ENCODE data around the gene HERPUD1.
A peak's percentile ranks its signal among the peaks of the same experiment; 100 is the strongest.

Gene HERPUD1

GRCh38 chr16:56936950-56937349, 5.0 kb downstream of the HERPUD1 start:
- no peak overlapping the region for H3K27ac ChIP-seq (ENCODE audit: low read depth, low read length)
- peaks cover 11% of the 10 kb centered on the region; the same call in 1 of the 2 replicates for H3K4me1 ChIP-seq (ENCODE audit: control insufficient read depth, insufficient read depth, low read length)
- no peak overlapping the region for H3K9ac ChIP-seq (ENCODE audit: low read depth, low read length)
- H3K36me3 ChIP-seq (ENCODE audit: control insufficient read depth, insufficient read depth, low read length): peaks cover 68% of the 10 kb centered on the region
- no peaks in the 10 kb centered on the region for H3K27me3 ChIP-seq (ENCODE audit: control insufficient read depth, insufficient read depth, low read length)
- H3K4me3 ChIP-seq (ENCODE audit: low read depth, low read length): no peak overlapping the region
- H3K9me3 ChIP-seq (ENCODE audit: control insufficient read depth, insufficient read depth, low read length): no peaks in the 10 kb centered on the region

DNA sequence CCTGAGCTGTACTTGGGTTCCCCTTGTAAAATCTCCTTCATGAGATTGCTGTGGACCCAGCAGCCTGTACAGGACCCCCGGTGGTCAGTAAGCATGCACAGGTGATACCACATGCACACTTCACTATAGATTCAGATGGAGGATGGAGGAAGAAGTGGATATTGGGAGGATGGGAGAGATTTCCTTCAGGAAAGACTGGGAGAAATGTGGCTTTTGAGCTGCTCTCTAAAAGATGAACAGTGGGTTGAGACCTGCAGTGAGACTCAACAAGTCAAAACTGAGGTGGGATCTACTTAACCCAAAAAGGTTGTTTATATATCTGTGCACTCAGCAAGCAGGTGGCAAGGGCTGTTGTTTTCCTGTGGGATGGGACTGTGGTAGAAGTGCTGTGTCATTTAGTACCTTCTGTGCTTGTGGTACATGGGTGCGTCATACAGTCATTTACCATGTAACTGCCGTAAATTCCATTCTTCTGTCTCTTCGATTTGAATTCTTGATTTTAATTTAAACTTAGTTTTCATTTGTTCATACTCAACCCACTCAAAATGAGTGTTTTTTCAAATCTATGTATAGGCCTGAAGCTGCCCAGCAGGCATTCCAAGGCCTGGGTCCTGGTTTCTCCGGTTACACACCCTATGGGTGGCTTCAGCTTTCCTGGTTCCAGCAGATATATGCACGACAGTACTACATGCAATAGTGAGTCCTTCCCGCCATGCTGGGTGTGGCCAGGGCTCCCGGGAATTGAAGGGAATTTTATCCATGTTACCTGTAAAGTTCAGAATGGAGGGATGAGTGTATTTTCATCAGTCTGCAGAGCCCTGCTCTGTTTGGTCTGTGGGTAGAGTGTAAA, 6.9 kb downstream of the HERPUD1 start:
- Histone ChIP-seq H3K9me3 (ENCODE audit: control insufficient read depth, insufficient read depth, low read length) (no peaks in the 10 kb centered on the region), H3K27ac (ENCODE audit: low read depth, low read length) (no peak overlapping the region), H3K9ac (ENCODE audit: low read depth, low read length) (no peak overlapping the region), H3K36me3 (ENCODE audit: control insufficient read depth, insufficient read depth, low read length) (peaks cover 87% of the 10 kb centered on the region), H3K4me3 (ENCODE audit: low read depth, low read length) (no peak overlapping the region), H3K4me1 (ENCODE audit: control insufficient read depth, insufficient read depth, low read length) (peaks cover 5% of the 10 kb centered on the region; the same call in 1 of the 2 replicates), H3K27me3 (ENCODE audit: control insufficient read depth, insufficient read depth, low read length) (no peaks in the 10 kb centered on the region)

GRCh38 chr16:56939801-56940200, 7.9 kb downstream of the HERPUD1 start:
- H3K9me3 ChIP-seq (ENCODE audit: control insufficient read depth, insufficient read depth, low read length): no peaks in the 10 kb centered on the region
- H3K27me3 ChIP-seq (ENCODE audit: control insufficient read depth, insufficient read depth, low read length): no peaks in the 10 kb centered on the region
- H3K4me3 ChIP-seq (ENCODE audit: low read depth, low read length): no peak overlapping the region
- H3K36me3 ChIP-seq (ENCODE audit: control insufficient read depth, insufficient read depth, low read length): peaks cover 95% of the 10 kb centered on the region
- no peak overlapping the region for H3K27ac ChIP-seq (ENCODE audit: low read depth, low read length)
- no peaks in the 10 kb centered on the region for H3K4me1 ChIP-seq (ENCODE audit: control insufficient read depth, insufficient read depth, low read length)
- no peak overlapping the region for H3K9ac ChIP-seq (ENCODE audit: low read depth, low read length)

GRCh38 chr16:56941092-56941491, 9.2 kb downstream of the HERPUD1 start:
- H3K9ac ChIP-seq (ENCODE audit: low read depth, low read length): no peak overlapping the region
- no peak overlapping the region for H3K27ac ChIP-seq (ENCODE audit: low read depth, low read length)
- no peaks in the 10 kb centered on the region for H3K4me1 ChIP-seq (ENCODE audit: control insufficient read depth, insufficient read depth, low read length)
- H3K4me3 ChIP-seq (ENCODE audit: low read depth, low read length): no peak overlapping the region
- peaks cover 91% of the 10 kb centered on the region for H3K36me3 ChIP-seq (ENCODE audit: control insufficient read depth, insufficient read depth, low read length)
- no peaks in the 10 kb centered on the region for H3K27me3 ChIP-seq (ENCODE audit: control insufficient read depth, insufficient read depth, low read length)
- H3K9me3 ChIP-seq (ENCODE audit: control insufficient read depth, insufficient read depth, low read length): no peaks in the 10 kb centered on the region

GRCh38 chr16:56941856-56942331, 10.0 kb downstream of the HERPUD1 start:
- H3K36me3 ChIP-seq (ENCODE audit: control insufficient read depth, insufficient read depth, low read length): peaks cover 83% of the 10 kb centered on the region
- no peak overlapping the region for H3K4me3 ChIP-seq (ENCODE audit: low read depth, low read length)
- no peaks in the 10 kb centered on the region for H3K27me3 ChIP-seq (ENCODE audit: control insufficient read depth, insufficient read depth, low read length)
- H3K9ac ChIP-seq (ENCODE audit: low read depth, low read length): no peak overlapping the region
- H3K9me3 ChIP-seq (ENCODE audit: control insufficient read depth, insufficient read depth, low read length): no peaks in the 10 kb centered on the region
- no peaks in the 10 kb centered on the region for H3K4me1 ChIP-seq (ENCODE audit: control insufficient read depth, insufficient read depth, low read length)
- no peak overlapping the region for H3K27ac ChIP-seq (ENCODE audit: low read depth, low read length)

DNA sequence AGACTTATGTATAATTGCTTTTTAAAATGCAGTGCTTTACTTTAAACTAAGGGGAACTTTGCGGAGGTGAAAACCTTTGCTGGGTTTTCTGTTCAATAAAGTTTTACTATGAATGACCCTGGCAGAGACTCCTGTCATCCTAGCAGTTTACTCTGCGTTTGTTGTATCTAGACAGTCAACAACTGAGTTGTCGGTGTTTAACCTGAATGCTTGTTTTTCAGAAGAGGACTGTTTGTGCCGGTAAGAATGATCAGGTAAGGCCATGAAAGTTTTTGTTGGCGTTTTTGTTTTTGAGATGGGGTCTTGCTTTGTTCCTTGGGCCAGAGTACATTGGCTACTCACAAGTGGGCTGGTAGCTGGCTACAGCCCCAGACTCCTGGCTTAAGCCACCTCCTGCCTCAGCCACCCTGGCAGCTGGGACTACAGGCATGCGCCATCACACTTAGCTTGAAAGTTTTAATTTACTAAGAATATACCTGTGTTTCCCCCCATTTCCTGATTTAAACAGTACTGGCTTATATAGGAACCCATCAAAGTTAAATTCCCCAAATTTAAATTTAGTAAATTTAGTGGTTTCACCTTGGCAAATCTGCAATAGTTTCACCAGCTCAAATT, 11.9 kb downstream of the HERPUD1 start:
- Histone ChIP-seq H3K36me3 (ENCODE audit: control insufficient read depth, insufficient read depth, low read length) (peaks cover 65% of the 10 kb centered on the region), H3K4me1 (ENCODE audit: control insufficient read depth, insufficient read depth, low read length) (no peaks in the 10 kb centered on the region), H3K9me3 (ENCODE audit: control insufficient read depth, insufficient read depth, low read length) (no peaks in the 10 kb centered on the region), H3K27ac (ENCODE audit: low read depth, low read length) (no peak overlapping the region), H3K4me3 (ENCODE audit: low read depth, low read length) (no peak overlapping the region), H3K9ac (ENCODE audit: low read depth, low read length) (no peak overlapping the region), H3K27me3 (ENCODE audit: control insufficient read depth, insufficient read depth, low read length) (no peaks in the 10 kb centered on the region)

DNA sequence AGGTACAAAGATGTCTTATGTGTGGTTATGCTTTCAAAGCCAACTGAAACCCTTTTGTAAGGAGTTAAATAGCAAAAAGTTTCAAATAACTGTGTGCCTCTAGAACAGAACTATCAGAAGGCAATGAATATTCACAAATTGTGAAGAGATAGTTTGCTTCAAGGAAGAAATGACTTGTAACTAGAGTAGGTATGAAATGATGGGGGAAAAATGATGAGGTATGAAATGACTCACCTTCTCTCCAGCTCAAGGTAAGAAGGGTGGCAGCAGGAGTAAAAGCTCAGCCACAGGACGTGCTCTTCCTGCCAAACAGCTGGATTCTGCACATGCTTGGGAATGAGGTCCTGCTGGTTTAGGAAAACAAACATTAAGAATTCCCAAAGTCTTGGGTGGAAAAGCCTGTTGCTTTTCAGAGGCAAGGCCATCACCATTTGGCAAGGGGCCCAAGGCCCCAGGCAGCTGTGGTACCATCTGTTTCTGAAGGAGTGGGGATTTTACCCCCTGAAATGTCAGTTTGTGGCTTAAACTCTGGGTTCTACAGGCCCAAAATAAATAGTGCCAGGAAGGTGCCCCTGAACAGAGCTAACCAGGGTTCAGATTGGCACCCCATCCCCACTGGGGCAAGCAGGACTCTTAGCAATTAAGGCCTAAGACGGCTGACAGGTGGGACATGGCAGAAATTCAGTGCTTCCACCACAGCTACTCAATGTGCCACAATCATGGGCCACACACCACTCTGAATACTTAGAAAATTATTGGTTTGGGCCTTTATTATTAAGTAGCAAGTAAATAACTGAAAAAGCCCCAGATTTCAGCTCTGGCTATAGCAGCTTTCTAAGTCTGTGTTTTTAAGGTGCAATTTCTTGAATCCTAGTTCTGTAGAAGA, 13.3 kb downstream of the HERPUD1 start:
- Histone ChIP-seq H3K4me1 (ENCODE audit: control insufficient read depth, insufficient read depth, low read length) (no peaks in the 10 kb centered on the region), H3K9ac (ENCODE audit: low read depth, low read length) (no peak overlapping the region), H3K9me3 (ENCODE audit: control insufficient read depth, insufficient read depth, low read length) (no peaks in the 10 kb centered on the region), H3K36me3 (ENCODE audit: control insufficient read depth, insufficient read depth, low read length) (peaks cover 52% of the 10 kb centered on the region), H3K27ac (ENCODE audit: low read depth, low read length) (peak overlapping the region; percentile 4), H3K27me3 (ENCODE audit: control insufficient read depth, insufficient read depth, low read length) (no peaks in the 10 kb centered on the region), H3K4me3 (ENCODE audit: low read depth, low read length) (no peak overlapping the region)

DNA sequence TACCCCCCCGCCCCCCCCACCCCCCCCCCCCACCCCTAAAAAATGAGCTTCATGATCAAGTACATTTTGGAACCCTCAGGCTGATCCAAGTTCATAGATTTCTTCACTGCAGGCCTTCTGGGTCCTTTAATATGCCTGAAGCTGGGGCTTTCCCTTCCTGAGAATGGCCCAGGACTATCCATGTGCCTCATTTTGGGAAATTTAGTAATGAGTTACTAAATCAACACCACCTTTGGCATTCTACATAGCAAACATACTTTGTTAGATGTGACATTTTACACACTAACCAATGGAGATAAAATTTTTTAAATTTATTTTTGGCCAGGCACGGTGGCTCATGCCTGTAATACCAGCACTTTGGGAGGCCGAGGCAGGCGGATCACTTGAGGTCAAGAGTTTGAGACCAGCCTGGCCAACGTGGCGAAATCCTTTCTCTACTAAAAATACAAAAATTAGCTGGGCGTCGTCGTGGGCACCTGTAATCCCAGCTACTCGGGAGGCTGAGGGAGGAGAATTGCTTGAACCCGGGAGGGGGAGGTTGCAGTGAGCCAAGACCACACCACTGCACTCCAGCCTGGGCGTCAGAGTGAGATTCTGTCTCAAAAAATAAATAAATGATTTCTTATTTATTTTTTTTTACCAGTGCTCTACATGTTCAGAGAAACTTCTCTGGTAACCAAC, 14.0 kb downstream of the HERPUD1 start:
- Histone ChIP-seq H3K4me3 (ENCODE audit: low read depth, low read length) (no peak overlapping the region), H3K36me3 (ENCODE audit: control insufficient read depth, insufficient read depth, low read length) (peaks cover 44% of the 10 kb centered on the region), H3K9me3 (ENCODE audit: control insufficient read depth, insufficient read depth, low read length) (no peaks in the 10 kb centered on the region), H3K9ac (ENCODE audit: low read depth, low read length) (no peak overlapping the region), H3K27ac (ENCODE audit: low read depth, low read length) (no peak overlapping the region), H3K4me1 (ENCODE audit: control insufficient read depth, insufficient read depth, low read length) (no peaks in the 10 kb centered on the region), H3K27me3 (ENCODE audit: control insufficient read depth, insufficient read depth, low read length) (no peaks in the 10 kb centered on the region)

DNA sequence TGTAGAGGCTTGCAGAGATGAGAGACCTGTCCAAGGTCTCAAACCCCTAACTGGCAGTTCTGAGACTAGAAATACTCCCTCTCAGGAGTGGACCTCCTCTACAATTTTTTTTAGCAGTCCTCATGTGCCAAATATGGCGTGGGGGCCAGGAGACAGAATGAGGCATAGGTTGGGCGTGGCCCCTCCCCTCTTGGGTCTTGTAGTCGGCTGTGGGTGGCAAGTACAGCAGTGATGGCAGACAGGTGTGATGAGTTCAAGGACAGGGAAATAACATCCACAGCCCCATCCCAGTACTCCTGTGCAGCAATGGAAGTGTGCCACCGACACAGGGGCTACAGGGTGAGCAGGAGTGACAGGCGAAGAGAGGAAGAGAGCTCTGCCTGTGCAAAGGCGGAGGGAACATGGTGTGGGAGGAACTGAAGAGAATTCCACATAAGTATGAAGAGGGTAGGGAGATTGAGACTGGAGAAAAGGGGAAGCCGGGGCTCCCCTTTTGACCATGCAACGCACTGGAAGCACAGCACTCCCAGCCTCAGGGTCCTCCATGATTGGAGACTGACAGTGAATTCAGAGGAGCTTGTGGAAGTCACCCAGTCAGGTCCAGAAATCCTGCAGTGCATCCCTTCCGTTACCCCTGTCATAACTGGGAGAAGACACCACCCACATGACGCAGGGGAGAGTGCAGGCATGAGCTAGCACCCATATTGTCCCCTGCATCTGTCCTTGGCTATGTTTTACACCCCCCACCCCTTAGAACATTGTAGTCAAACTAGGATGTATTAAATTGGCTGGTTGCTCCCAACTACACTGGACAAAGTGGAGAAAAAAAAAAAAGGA, 15.0 kb downstream of the HERPUD1 start:
- Histone ChIP-seq H3K27me3 (ENCODE audit: control insufficient read depth, insufficient read depth, low read length) (no peaks in the 10 kb centered on the region), H3K4me1 (ENCODE audit: control insufficient read depth, insufficient read depth, low read length) (no peaks in the 10 kb centered on the region), H3K9me3 (ENCODE audit: control insufficient read depth, insufficient read depth, low read length) (no peaks in the 10 kb centered on the region), H3K36me3 (ENCODE audit: control insufficient read depth, insufficient read depth, low read length) (peaks cover 34% of the 10 kb centered on the region), H3K9ac (ENCODE audit: low read depth, low read length) (no peak overlapping the region), H3K4me3 (ENCODE audit: low read depth, low read length) (no peak overlapping the region), H3K27ac (ENCODE audit: low read depth, low read length) (no peak overlapping the region)

DNA sequence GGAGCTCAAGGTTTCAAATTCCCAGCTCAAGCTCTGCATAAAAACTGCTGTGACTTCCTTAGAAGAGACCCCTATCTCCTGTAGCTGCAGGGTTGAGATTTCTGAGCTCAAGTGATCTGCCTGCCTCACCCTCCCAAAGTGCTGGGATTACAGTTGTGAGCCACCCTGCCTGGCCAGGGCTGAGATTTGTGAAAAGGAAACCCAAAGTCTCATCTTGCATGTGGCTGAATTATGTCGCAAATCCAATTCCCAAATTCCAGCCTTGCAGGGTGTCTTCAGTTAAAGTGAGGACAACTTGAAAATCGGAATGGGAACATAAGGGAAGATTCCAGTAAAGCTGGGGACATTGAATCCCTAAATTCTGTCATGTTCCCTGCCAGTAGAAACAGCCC, 15.7 kb downstream of the HERPUD1 start:
- Histone ChIP-seq H3K36me3 (ENCODE audit: control insufficient read depth, insufficient read depth, low read length) (peaks cover 29% of the 10 kb centered on the region), H3K4me3 (ENCODE audit: low read depth, low read length) (no peak overlapping the region), H3K27ac (ENCODE audit: low read depth, low read length) (no peak overlapping the region), H3K9ac (ENCODE audit: low read depth, low read length) (no peak overlapping the region), H3K9me3 (ENCODE audit: control insufficient read depth, insufficient read depth, low read length) (no peaks in the 10 kb centered on the region), H3K27me3 (ENCODE audit: control insufficient read depth, insufficient read depth, low read length) (no peaks in the 10 kb centered on the region), H3K4me1 (ENCODE audit: control insufficient read depth, insufficient read depth, low read length) (no peaks in the 10 kb centered on the region)
